K562 (cell line): ENCODE measurements around the gene CACNA2D2. TPM values are rescaled to one million over a fixed set of nuclear protein-coding genes. Genes with fewer than 3 reads are reported as not detected.

Source experiments
- ATAC-seq: fragments of 200-7000 bp; cut with Tn5 transposase; 3 replicates; pipeline ENCODE4 v1.9.1; 2020; ENCODE audit warnings: moderate library complexity
- BruUV-seq: library from RNA; stranded (reverse); fragments of 400-500 nt; replicated peaks from 2 replicates; lab custom pipeline; 2021; lab: Mats Ljungman, UMichigan
- CTCF ChIA-PET: fragments of 300-600 bp; formaldehyde crosslinking; extraction: SDS; loops from one replicate; lab custom pipeline; 2021; ENCODE audit warnings: low intra/inter-chr PET ratio; lab: Yijun Ruan, JAX
- POLR2A ChIA-PET: fragments of 300-600, 350-650 bp; sonication (Branson Sonifier 250); formaldehyde crosslinking; extraction: SDS; loops from one replicate; lab custom pipeline; 2021; ENCODE audit warnings: antibody characterized with exemption, inconsistent platforms; lab: Yijun Ruan, JAX
- DNase-seq, 4 experiments: peaks; one replicate each; pipeline versions ENCODE4 v3.0.0 to v3.0.0-alpha.2; 2011 to 2018; ENCODE audit warnings: low spot score in 3 of 4, mixed read lengths in 3 of 4; ENCODE audit errors: extremely low read depth in 1 of 4
- FAIRE-seq: peaks from 2 replicates; lab custom pipeline; 2011; peaks lifted over from hg19 to GRCh38; lab: Jason Lieb, UNC
- H2AFZ ChIP-seq: 2 replicates; pipeline ENCODE4 v1.6.0; 2011; ENCODE audit warnings: low read depth, low read length, control low read depth, inconsistent platforms
- H3K27ac ChIP-seq: fragments of 200-600 bp; 3 replicates; pipeline ENCODE4 v1.8.0; 2011; ENCODE audit warnings: low read depth, mild to moderate bottlenecking, control low read depth, inconsistent platforms, low read length, moderate library complexity, mixed read lengths; ENCODE audit errors: extremely low read depth
- H3K27me3 ChIP-seq, 2 experiments: fragments of 300-600 bp in 1 of 2; 2 replicates in 1 of 2; 3 replicates in 1 of 2; pipeline versions ENCODE4 v1.6.0 to v1.8.0; 2011; ENCODE audit warnings: inconsistent platforms in 2 of 2, low read length in 2 of 2, mild to moderate bottlenecking in 1 of 2, mixed read lengths in 1 of 2, moderate library complexity in 1 of 2; ENCODE audit not compliant: control insufficient read depth in 2 of 2, insufficient read depth in 2 of 2
- H3K36me3 ChIP-seq: fragments of 300-600 bp; 3 replicates; pipeline ENCODE4 v1.8.0; 2011; ENCODE audit warnings: mild to moderate bottlenecking, low read length, inconsistent platforms; ENCODE audit not compliant: control insufficient read depth, insufficient read depth
- H3K4me1 ChIP-seq, 2 experiments: fragments of 200-600 bp in 1 of 2; replicated peaks in 1 of 2; 2 replicates in 1 of 2; 3 replicates in 1 of 2; pipeline versions ENCODE4 v1.5.1 to v1.8.0; 2011; ENCODE audit warnings: inconsistent platforms in 2 of 2, low read length in 2 of 2, mild to moderate bottlenecking in 1 of 2, mixed read lengths in 1 of 2, moderate library complexity in 1 of 2; ENCODE audit not compliant: control insufficient read depth in 2 of 2, insufficient read depth in 2 of 2
- H3K4me2 ChIP-seq: 2 replicates; pipeline ENCODE4 v1.6.1; 2011; ENCODE audit warnings: low read length, control low read depth, inconsistent platforms, mixed read lengths; ENCODE audit not compliant: insufficient read depth
- H3K4me3 ChIP-seq: fragments of 200-600 bp; sonication (generic), shearing (Covaris generic); 2 replicates; pipeline ENCODE4 v1.5.1; 2016; ENCODE audit warnings: control low read depth, inconsistent platforms
- H3K79me2 ChIP-seq: fragments of 200-600 bp; 3 replicates; pipeline ENCODE4 v1.8.0; 2011; ENCODE audit warnings: low read length, inconsistent platforms; ENCODE audit not compliant: control insufficient read depth, insufficient read depth
- H3K9ac ChIP-seq, 2 experiments: 2 replicates each; pipeline versions ENCODE4 v1.6.0 to v1.6.1; 2011; ENCODE audit warnings: low read depth in 2 of 2, low read length in 2 of 2, control low read depth in 1 of 2, inconsistent platforms in 1 of 2, mild to moderate bottlenecking in 1 of 2, mixed read lengths in 1 of 2; ENCODE audit not compliant: insufficient read depth in 1 of 2
- H3K9me1 ChIP-seq: one replicate; pipeline ENCODE4 v1.6.0; 2011; ENCODE audit warnings: inconsistent platforms, mild to moderate bottlenecking, low read length, moderate library complexity; ENCODE audit not compliant: control insufficient read depth, insufficient read depth
- H3K9me3 ChIP-seq: replicated peaks from 2 replicates; pipeline ENCODE4 v1.5.1; 2011; ENCODE audit warnings: low read depth, low read length, inconsistent platforms; ENCODE audit not compliant: control insufficient read depth, insufficient read depth
- H4K20me1 ChIP-seq: replicated peaks from 2 replicates; pipeline ENCODE4 v1.6.1; 2011; ENCODE audit warnings: low read length, inconsistent platforms, mixed read lengths; ENCODE audit not compliant: control insufficient read depth, insufficient read depth
- BHLHE40 ChIP-seq: IDR thresholded peaks from 2 replicates; pipeline ENCODE4 v1.6.1; 2011; ENCODE audit warnings: low read length, improper control_type of control experiment
- BRD4 ChIP-seq: fragments of 200-600 bp; sonication (generic); IDR thresholded peaks from 2 replicates; pipeline ENCODE4 v1.6.1; 2017; ENCODE audit warnings: inconsistent platforms
- MIER1 ChIP-seq: fragments of 450-650 bp; IDR thresholded peaks from 2 replicates; pipeline ENCODE4 v1.6.1; 2016; ENCODE audit warnings: antibody characterized with exemption, mild to moderate bottlenecking, low read depth
- RAD21 ChIP-seq, 2 experiments: fragments of 250-450 bp in 1 of 2; fragments of 450-650 bp in 1 of 2; sonication (Bioruptor Pico) in 1 of 2; formaldehyde crosslinking in 1 of 2; IDR thresholded peaks in 1 of 2; conservative IDR thresholded peaks in 1 of 2; 2 replicates each; pipeline versions ENCODE4 v1.4.0 to v1.8.0; 2020 to 2022; ENCODE audit warnings: mild to moderate bottlenecking in 2 of 2, moderate library complexity in 1 of 2
- WGBS: fragments of 100-300 bp; shearing (Covaris generic); methylation state at CpG from one replicate; pipeline ENCODE4 v1.1.6; 2016; ENCODE audit warnings: low coverage, mixed read lengths; ENCODE audit not compliant: insufficient coverage; ENCODE audit errors: missing lambda C conversion rate; 5-methylcytosine and 5-hydroxymethylcytosine counted together
- in situ Hi-C: fragments of 300-500 bp; cut with MboI; formaldehyde crosslinking; loops from 4 replicates; pipeline ENCODE4 v1.15.0; 2018; ENCODE audit warnings: inconsistent platforms, mixed read lengths
- intact Hi-C: fragments of 100-400 bp; cut with micrococcal nuclease; formaldehyde crosslinking; loops from 2 replicates; pipeline ENCODE4 v1.14.2; 2022
- polyA plus RNA-seq, 8 experiments: library from polyadenylated mRNA; depleted of rRNA in 4 of 8; stranded (reverse) in 5 of 8; unstranded in 3 of 8; fragments of >200 nt; fragmentation: Nextera tagmentation in 2 of 8; fragmentation: Illumina TruSeq in 1 of 8; extraction: Ambion mirVana in 2 of 8; extraction: Trizol in 1 of 8; gene quantifications; 2 replicates each; pipeline versions ENCODE4 v1.2.1 to v1.2.3, GENCODE V29; 2011 to 2014; ENCODE audit warnings: inconsistent platforms in 1 of 8, missing spikeins in 1 of 8
- total RNA-seq, 7 experiments: library from RNA; depleted of rRNA in 6 of 7; stranded (reverse); fragments of >200 nt in 6 of 7; fragmentation: Illumina TruSeq in 2 of 7; extraction: Trizol in 2 of 7; gene quantifications; 2 replicates each; pipeline versions ENCODE4 v1.2.1 to v1.2.3, GENCODE V29; 2011 to 2021; ENCODE audit warnings: low replicate concordance in 1 of 7
- TF ChIP-seq, protein P1 (sequence below), 3 experiments: IDR thresholded peaks in 2 of 3; conservative IDR thresholded peaks in 1 of 3; 2 replicates each; pipeline ENCODE4 v1.5.1; 2011 to 2012; ENCODE audit warnings: low read length in 3 of 3, mild to moderate bottlenecking in 3 of 3, control low read depth in 2 of 3, improper control_type of control experiment in 1 of 3, inconsistent platforms in 1 of 3, low read depth in 1 of 3, mixed read lengths in 1 of 3, moderate library complexity in 1 of 3; ENCODE audit not compliant: insufficient read depth in 2 of 3
- TF ChIP-seq, protein P2 (sequence below), 2 experiments: fragments of 150-350 bp in 1 of 2; IDR thresholded peaks; 2 replicates each; pipeline ENCODE4 v1.6.1; 2012 to 2016; ENCODE audit warnings: low read depth in 2 of 2, low read length in 2 of 2, mild to moderate bottlenecking in 1 of 2, moderate library complexity in 1 of 2
- TF ChIP-seq, protein P3 (sequence below): sonication (generic); formaldehyde crosslinking; IDR thresholded peaks from 2 replicates; pipeline ENCODE4 v1.8.1; 2023; ENCODE audit warnings: mild to moderate bottlenecking, missing genetic modification reagents
- TF ChIP-seq, protein P4 (sequence below): IDR thresholded peaks from 3 replicates; pipeline ENCODE4 v1.6.1; 2011; ENCODE audit warnings: borderline replicate concordance, mild to moderate bottlenecking, moderate library complexity; ENCODE audit not compliant: insufficient read length; ENCODE audit errors: extremely low read depth

Gene CACNA2D2
- total and polyA plus RNA-seq, 9 of the 15 experiments (the other 6 are each of a cell fraction or from before 2014, with no cell fraction given) = 0.11 to 0.58 (median 0.36) TPM; not detected in 2

DNA sequence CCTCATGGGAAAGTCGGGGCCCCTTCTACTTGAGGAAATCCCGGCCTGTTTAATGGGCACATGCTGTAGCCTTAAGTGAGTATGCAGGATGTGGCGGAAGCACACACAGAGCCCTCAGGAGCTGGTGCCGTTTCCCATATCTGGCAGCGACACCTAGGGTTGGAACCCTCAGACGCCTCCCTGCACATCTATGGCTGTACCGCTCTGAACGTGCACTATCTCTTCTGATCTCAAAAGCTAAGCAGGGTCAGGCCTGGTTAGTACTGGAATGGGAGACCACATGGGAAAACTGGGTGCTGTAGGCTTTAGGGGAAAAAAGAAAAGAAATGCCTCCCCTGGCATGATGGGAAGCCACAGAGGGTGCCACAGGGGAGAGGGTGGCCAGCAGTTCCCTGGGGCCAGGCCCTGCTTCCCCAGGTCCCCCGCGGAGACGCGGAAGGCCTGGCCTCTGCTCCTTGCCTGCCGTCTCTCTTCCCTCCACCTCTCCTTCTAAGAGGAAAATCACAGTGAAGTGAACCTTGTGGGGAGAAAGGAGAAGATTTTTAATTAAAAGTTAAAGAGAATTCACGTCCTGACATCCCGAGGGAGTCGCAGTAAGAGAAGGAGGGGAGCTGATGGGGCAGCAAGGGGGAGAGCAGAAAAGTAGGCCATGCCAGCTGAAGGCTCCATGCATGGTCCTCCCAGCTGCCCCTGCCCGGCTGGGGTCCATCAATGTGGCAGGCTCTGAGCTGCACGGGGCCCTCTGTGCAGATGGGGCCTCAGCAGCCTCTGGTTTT is 83.7 kb downstream of the CACNA2D2 start:
- intact Hi-C loops (no loop called here), in situ Hi-C loops (no loop called here)
- H3K36me3 ChIP-seq = no peaks in the 10 kb centered on the region
- whole genome bisulfite sequencing = 45% methylated on average over 13 of the region's 18 CpGs
- peaks cover 0 to 22% of the 10 kb centered on the region in 2 experiments; a peak in 2 of 5 replicates for H3K27me3 ChIP-seq
- ATAC-seq (peak; percentile 64), FAIRE-seq (no peak), DNase-seq (peak; percentile 16 to 40 (median 23))
- no peak overlapping the region for H3K27ac ChIP-seq
- no peaks in the 10 kb centered on the region for H4K20me1 ChIP-seq
- H3K4me2 ChIP-seq = no peak overlapping the region
- H3K4me3 ChIP-seq = no peak overlapping the region
- ChIA-PET CTCF (interaction anchor here (0.5 kb wide), 1 partner anchor 73 kb away, joined by 3 read pairs; no protein-coding TSS in a partner anchor), POLR2A (no interaction called here)
- no peak overlapping the region for H3K9ac ChIP-seq
- BruUV-seq = no TSS peak
- no peaks in the 10 kb centered on the region for H3K79me2 ChIP-seq
- H3K9me3 ChIP-seq = no peaks in the 10 kb centered on the region
- no peaks in the 10 kb centered on the region for H3K9me1 ChIP-seq
- H3K4me1 ChIP-seq = peaks cover 0 to 4% of the 10 kb centered on the region in 2 experiments; a peak in 4 of 5 replicates
- H2AFZ ChIP-seq = no peak overlapping the region
- TF ChIP-seq, protein P1, sequence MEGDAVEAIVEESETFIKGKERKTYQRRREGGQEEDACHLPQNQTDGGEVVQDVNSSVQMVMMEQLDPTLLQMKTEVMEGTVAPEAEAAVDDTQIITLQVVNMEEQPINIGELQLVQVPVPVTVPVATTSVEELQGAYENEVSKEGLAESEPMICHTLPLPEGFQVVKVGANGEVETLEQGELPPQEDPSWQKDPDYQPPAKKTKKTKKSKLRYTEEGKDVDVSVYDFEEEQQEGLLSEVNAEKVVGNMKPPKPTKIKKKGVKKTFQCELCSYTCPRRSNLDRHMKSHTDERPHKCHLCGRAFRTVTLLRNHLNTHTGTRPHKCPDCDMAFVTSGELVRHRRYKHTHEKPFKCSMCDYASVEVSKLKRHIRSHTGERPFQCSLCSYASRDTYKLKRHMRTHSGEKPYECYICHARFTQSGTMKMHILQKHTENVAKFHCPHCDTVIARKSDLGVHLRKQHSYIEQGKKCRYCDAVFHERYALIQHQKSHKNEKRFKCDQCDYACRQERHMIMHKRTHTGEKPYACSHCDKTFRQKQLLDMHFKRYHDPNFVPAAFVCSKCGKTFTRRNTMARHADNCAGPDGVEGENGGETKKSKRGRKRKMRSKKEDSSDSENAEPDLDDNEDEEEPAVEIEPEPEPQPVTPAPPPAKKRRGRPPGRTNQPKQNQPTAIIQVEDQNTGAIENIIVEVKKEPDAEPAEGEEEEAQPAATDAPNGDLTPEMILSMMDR (IDR thresholded peaks at IDR 0.05 in 2 of 3, conservative IDR thresholded peaks at IDR 0.05 in 1 of 3; ENCODE audit: insufficient read depth in 2 of 3, low read depth in 1 of 3, low read length in 3 of 3) = peak; percentile 25 to 49 (median 30); a peak in 3 of 6 replicates
- TF ChIP-seq, protein P2, sequence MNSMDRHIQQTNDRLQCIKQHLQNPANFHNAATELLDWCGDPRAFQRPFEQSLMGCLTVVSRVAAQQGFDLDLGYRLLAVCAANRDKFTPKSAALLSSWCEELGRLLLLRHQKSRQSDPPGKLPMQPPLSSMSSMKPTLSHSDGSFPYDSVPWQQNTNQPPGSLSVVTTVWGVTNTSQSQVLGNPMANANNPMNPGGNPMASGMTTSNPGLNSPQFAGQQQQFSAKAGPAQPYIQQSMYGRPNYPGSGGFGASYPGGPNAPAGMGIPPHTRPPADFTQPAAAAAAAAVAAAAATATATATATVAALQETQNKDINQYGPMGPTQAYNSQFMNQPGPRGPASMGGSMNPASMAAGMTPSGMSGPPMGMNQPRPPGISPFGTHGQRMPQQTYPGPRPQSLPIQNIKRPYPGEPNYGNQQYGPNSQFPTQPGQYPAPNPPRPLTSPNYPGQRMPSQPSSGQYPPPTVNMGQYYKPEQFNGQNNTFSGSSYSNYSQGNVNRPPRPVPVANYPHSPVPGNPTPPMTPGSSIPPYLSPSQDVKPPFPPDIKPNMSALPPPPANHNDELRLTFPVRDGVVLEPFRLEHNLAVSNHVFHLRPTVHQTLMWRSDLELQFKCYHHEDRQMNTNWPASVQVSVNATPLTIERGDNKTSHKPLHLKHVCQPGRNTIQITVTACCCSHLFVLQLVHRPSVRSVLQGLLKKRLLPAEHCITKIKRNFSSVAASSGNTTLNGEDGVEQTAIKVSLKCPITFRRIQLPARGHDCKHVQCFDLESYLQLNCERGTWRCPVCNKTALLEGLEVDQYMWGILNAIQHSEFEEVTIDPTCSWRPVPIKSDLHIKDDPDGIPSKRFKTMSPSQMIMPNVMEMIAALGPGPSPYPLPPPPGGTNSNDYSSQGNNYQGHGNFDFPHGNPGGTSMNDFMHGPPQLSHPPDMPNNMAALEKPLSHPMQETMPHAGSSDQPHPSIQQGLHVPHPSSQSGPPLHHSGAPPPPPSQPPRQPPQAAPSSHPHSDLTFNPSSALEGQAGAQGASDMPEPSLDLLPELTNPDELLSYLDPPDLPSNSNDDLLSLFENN (IDR thresholded peaks at IDR 0.05; ENCODE audit: low read depth in 2 of 2, low read length in 2 of 2) = no peak
- TF ChIP-seq, protein P3, sequence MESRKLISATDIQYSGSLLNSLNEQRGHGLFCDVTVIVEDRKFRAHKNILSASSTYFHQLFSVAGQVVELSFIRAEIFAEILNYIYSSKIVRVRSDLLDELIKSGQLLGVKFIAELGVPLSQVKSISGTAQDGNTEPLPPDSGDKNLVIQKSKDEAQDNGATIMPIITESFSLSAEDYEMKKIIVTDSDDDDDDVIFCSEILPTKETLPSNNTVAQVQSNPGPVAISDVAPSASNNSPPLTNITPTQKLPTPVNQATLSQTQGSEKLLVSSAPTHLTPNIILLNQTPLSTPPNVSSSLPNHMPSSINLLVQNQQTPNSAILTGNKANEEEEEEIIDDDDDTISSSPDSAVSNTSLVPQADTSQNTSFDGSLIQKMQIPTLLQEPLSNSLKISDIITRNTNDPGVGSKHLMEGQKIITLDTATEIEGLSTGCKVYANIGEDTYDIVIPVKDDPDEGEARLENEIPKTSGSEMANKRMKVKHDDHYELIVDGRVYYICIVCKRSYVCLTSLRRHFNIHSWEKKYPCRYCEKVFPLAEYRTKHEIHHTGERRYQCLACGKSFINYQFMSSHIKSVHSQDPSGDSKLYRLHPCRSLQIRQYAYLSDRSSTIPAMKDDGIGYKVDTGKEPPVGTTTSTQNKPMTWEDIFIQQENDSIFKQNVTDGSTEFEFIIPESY = peak; percentile 70
- TF ChIP-seq MIER1 (no peak), RAD21 (CRISPR knock-in tag; conservative IDR thresholded peaks at IDR 0.05 in 1 of 2, IDR thresholded peaks at IDR 0.05 in 1 of 2) (peak; percentile 21 to 44; a peak in 3 of 4 replicates), BHLHE40 (peak; percentile 76), BRD4 (no peak)
- TF ChIP-seq, protein P4, sequence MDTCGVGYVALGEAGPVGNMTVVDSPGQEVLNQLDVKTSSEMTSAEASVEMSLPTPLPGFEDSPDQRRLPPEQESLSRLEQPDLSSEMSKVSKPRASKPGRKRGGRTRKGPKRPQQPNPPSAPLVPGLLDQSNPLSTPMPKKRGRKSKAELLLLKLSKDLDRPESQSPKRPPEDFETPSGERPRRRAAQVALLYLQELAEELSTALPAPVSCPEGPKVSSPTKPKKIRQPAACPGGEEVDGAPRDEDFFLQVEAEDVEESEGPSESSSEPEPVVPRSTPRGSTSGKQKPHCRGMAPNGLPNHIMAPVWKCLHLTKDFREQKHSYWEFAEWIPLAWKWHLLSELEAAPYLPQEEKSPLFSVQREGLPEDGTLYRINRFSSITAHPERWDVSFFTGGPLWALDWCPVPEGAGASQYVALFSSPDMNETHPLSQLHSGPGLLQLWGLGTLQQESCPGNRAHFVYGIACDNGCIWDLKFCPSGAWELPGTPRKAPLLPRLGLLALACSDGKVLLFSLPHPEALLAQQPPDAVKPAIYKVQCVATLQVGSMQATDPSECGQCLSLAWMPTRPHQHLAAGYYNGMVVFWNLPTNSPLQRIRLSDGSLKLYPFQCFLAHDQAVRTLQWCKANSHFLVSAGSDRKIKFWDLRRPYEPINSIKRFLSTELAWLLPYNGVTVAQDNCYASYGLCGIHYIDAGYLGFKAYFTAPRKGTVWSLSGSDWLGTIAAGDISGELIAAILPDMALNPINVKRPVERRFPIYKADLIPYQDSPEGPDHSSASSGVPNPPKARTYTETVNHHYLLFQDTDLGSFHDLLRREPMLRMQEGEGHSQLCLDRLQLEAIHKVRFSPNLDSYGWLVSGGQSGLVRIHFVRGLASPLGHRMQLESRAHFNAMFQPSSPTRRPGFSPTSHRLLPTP = peak; percentile 86
